ENCODE measurements around the gene PPARA.

DNA sequence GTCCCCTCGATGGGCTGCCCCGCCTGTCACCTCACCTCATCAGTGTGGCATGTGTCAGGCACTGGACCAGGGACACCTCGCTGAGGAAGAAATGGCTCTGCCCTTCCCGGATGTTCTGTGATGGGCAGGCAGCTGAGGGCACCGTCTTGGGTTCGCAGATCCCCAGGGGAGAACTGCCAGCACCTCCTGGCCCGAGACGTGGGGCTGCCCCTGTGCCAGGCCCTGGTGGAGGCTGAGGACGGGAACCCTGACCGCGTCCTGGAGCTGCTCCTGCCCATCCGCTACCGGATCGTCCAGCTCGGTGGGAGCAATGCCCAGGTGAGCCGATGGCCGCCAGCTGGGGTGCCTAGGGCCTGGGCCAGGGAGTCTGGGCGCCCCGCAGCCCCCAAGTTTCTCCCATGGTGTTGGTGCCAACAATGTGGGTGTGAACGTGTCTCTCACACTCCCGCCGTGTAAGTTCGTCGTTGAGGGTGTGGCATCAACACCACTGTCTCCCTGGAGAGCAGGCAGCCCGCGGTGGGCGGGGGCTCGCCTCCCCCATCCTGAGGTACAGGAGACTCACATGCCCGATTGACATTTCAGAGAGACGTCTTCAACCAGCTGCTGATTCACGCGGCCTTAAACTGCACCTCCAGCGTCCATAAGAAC is 139.0 kb downstream of the PPARA start:
- TF ChIP-seq, protein P1, sequence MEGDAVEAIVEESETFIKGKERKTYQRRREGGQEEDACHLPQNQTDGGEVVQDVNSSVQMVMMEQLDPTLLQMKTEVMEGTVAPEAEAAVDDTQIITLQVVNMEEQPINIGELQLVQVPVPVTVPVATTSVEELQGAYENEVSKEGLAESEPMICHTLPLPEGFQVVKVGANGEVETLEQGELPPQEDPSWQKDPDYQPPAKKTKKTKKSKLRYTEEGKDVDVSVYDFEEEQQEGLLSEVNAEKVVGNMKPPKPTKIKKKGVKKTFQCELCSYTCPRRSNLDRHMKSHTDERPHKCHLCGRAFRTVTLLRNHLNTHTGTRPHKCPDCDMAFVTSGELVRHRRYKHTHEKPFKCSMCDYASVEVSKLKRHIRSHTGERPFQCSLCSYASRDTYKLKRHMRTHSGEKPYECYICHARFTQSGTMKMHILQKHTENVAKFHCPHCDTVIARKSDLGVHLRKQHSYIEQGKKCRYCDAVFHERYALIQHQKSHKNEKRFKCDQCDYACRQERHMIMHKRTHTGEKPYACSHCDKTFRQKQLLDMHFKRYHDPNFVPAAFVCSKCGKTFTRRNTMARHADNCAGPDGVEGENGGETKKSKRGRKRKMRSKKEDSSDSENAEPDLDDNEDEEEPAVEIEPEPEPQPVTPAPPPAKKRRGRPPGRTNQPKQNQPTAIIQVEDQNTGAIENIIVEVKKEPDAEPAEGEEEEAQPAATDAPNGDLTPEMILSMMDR (IDR thresholded peaks at IDR 0.05; ENCODE audit: low read length), result no peak
- no peak for TF ChIP-seq EZH2 (IDR thresholded peaks at IDR 0.05; ENCODE audit: borderline replicate concordance, low read length)

Data from OCI-LY1 (cell line).